NOMO-1 (cell line): ENCODE data around the gene CALCOCO1.
"Not testable (repeated sequence)": the region's sequence is repeated elsewhere in the genome, so short reads cannot be mapped to it uniquely, and the experiment has no call there.

ENCODE experiments used
- DNase-seq, 2 experiments: peaks; one replicate each; lab custom pipeline; 2025; ENCODE audit not compliant: unreplicated experiment in 2 of 2; lab: John Stamatoyannopoulos, UW

The CALCOCO1 gene

GRCh38 chr12:53734425-53734824, 7.2 kb upstream of the CALCOCO1 start:
- DNase-seq = no peak

- no peak for DNase-seq
Observed at GRCh38 chr12:53733807-53734200, 6.6 kb upstream of the CALCOCO1 start.

GRCh38 chr12:53733051-53733806, 6.0 kb upstream of the CALCOCO1 start:
- no peak for DNase-seq

- DNase-seq = no peak
Observed at GRCh38 chr12:53729644-53730043, 2.4 kb upstream of the CALCOCO1 start.

GRCh38 chr12:53728206-53728605, 954 bp upstream of the CALCOCO1 start:
- DNase-seq = no peak

GRCh38 chr12:53726946-53727309, 324 bp downstream of the CALCOCO1 start:
- no peak for DNase-seq

- no peak for DNase-seq
Observed at GRCh38 chr12:53726341-53726740, 911 bp downstream of the CALCOCO1 start.

GRCh38 chr12:53725824-53726223, 1.4 kb downstream of the CALCOCO1 start:
- DNase-seq = no peak

GRCh38 chr12:53722450-53723041, 4.7 kb downstream of the CALCOCO1 start:
- DNase-seq = no peak

- DNase-seq = no peak
Observed at GRCh38 chr12:53720946-53721345, 6.3 kb downstream of the CALCOCO1 start.

GRCh38 chr12:53719649-53720048, 7.6 kb downstream of the CALCOCO1 start:
- DNase-seq = no peak

- not testable (repeated sequence) for DNase-seq
Observed at GRCh38 chr12:53718567-53718966, 8.7 kb downstream of the CALCOCO1 start.

- no peak for DNase-seq
Observed at GRCh38 chr12:53717319-53717718, 9.9 kb downstream of the CALCOCO1 start.

- no peak for DNase-seq
Observed at GRCh38 chr12:53714004-53714403, 13.2 kb downstream of the CALCOCO1 start.

GRCh38 chr12:53713516-53713915, 13.7 kb downstream of the CALCOCO1 start:
- no peak for DNase-seq

GRCh38 chr12:53712059-53712643, 15.1 kb downstream of the CALCOCO1 start:
- DNase-seq = no peak

- DNase-seq = no peak
Observed at GRCh38 chr12:53710091-53710490, 17.2 kb downstream of the CALCOCO1 start.

- DNase-seq = no peak
Observed at GRCh38 chr12:53709671-53710070, 17.6 kb downstream of the CALCOCO1 start.

GRCh38 chr12:53706080-53706479, 21.2 kb downstream of the CALCOCO1 start:
- DNase-seq = no peak

- DNase-seq = no peak
Observed at GRCh38 chr12:53703756-53704155, 23.5 kb downstream of the CALCOCO1 start.

GRCh38 chr12:53701518-53702264, 25.6 kb downstream of the CALCOCO1 start:
- DNase-seq = peak; percentile 21 to 32
